NB4 (cell line): ENCODE results near the gene SLC25A44.

Source experiments
- POLR2A ChIP-seq: IDR thresholded peaks from 2 replicates; pipeline ENCODE4 v1.6.1; 2011; ENCODE audit warnings: mild to moderate bottlenecking; ENCODE audit not compliant: insufficient read length; ENCODE audit errors: extremely low read depth
- TF ChIP-seq, protein P1 (sequence below): IDR thresholded peaks from one replicate; pipeline ENCODE4 v1.5.1; 2012; ENCODE audit warnings: low read depth, low read length

DNA sequence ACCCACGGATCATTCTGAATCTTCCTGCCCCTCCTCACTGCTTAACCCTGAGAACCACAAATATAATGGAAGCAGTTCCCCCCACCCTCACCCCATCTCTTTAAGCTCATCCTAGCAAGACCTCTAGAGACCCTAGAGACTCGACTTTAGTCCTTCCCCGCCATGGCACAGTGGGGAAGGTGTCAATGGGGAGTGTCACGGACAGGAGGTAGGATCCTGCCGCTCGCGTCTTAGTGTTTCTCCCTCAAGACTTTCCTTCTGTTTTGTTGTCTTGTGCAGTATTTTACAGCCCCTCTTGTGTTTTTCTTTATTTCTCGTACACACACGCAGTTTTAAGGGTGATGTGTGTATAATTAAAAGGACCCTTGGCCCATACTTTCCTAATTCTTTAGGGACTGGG is 18.2 kb downstream of the SLC25A44 start:
- TF ChIP-seq, protein P1, sequence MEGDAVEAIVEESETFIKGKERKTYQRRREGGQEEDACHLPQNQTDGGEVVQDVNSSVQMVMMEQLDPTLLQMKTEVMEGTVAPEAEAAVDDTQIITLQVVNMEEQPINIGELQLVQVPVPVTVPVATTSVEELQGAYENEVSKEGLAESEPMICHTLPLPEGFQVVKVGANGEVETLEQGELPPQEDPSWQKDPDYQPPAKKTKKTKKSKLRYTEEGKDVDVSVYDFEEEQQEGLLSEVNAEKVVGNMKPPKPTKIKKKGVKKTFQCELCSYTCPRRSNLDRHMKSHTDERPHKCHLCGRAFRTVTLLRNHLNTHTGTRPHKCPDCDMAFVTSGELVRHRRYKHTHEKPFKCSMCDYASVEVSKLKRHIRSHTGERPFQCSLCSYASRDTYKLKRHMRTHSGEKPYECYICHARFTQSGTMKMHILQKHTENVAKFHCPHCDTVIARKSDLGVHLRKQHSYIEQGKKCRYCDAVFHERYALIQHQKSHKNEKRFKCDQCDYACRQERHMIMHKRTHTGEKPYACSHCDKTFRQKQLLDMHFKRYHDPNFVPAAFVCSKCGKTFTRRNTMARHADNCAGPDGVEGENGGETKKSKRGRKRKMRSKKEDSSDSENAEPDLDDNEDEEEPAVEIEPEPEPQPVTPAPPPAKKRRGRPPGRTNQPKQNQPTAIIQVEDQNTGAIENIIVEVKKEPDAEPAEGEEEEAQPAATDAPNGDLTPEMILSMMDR, result no peak
- TF ChIP-seq POLR2A, result no peak
